ENCODE results near the gene ZNF385A. TPM values are rescaled to one million over a fixed set of nuclear protein-coding genes. Genes with fewer than 3 reads are reported as not detected.

ZNF385A gene
- polyA plus RNA-seq, 1 experiment = 0.96 TPM

GRCh38 chr12:54411391-54412241 lies 27.1 kb upstream of the ZNF385A start:
- H3K36me3 ChIP-seq (ENCODE audit: control insufficient read depth, insufficient read depth, low read length) = peaks cover 31% of the 10 kb centered on the region
- no peak overlapping the region for H3K4me3 ChIP-seq (ENCODE audit: low read depth, low read length)
- TF ChIP-seq CTCF (IDR thresholded peaks at IDR 0.05; ENCODE audit: insufficient read depth, low read depth, low read length) = no peak
- peak; percentile 98 for DNase-seq (ENCODE audit: low read depth)
- ChIA-PET POLR2A (interaction anchor here (0.9 kb wide), 1 partner anchor 33 kb away, joined by 3 read pairs; no protein-coding TSS in a partner anchor), CTCF (interaction anchor here (0.5 to 11.8 kb wide), 9 partner anchors 8 to 32 kb away, joined by 3 to 209 read pairs (median 10); no protein-coding TSS in a partner anchor)
- H3K27me3 ChIP-seq (ENCODE audit: control insufficient read depth, insufficient read depth, low read length) = no peaks in the 10 kb centered on the region

GRCh38 chr12:54409267-54409666 lies 24.7 kb upstream of the ZNF385A start:
- POLR2A ChIA-PET = no interaction called here
- no peak for DNase-seq (ENCODE audit: low read depth)
- Histone ChIP-seq H3K36me3 (ENCODE audit: control insufficient read depth, insufficient read depth, low read length) (peaks cover 47% of the 10 kb centered on the region), H3K27me3 (ENCODE audit: control insufficient read depth, insufficient read depth, low read length) (no peaks in the 10 kb centered on the region), H3K4me3 (ENCODE audit: low read depth, low read length) (no peak overlapping the region)
- no peak for TF ChIP-seq CTCF (IDR thresholded peaks at IDR 0.05; ENCODE audit: insufficient read depth, low read depth, low read length)
- CTCF ChIA-PET = interaction anchor here (1.2 to 2.3 kb wide), 4 partner anchors 10 to 31 kb away, joined by 3 to 23 read pairs (median 9); no protein-coding TSS in a partner anchor

GRCh38 chr12:54407183-54407905 lies 22.8 kb upstream of the ZNF385A start:
- Histone ChIP-seq H3K36me3 (ENCODE audit: control insufficient read depth, insufficient read depth, low read length) (peaks cover 61% of the 10 kb centered on the region), H3K4me3 (ENCODE audit: low read depth, low read length) (no peak overlapping the region), H3K27me3 (ENCODE audit: control insufficient read depth, insufficient read depth, low read length) (no peaks in the 10 kb centered on the region)
- CTCF ChIA-PET = interaction anchor here (1.2 to 2.3 kb wide), 2 partner anchors 8 to 12 kb away, joined by 3 to 23 read pairs; no protein-coding TSS in a partner anchor
- POLR2A ChIA-PET = no interaction called here
- DNase-seq (ENCODE audit: low read depth) = no peak
- no peak for TF ChIP-seq CTCF (IDR thresholded peaks at IDR 0.05; ENCODE audit: insufficient read depth, low read depth, low read length)

- no peak for DNase-seq (ENCODE audit: low read depth)
- Histone ChIP-seq H3K36me3 (ENCODE audit: control insufficient read depth, insufficient read depth, low read length) (peaks cover 76% of the 10 kb centered on the region), H3K27me3 (ENCODE audit: control insufficient read depth, insufficient read depth, low read length) (no peaks in the 10 kb centered on the region), H3K4me3 (ENCODE audit: low read depth, low read length) (no peak overlapping the region)
- no peak for TF ChIP-seq CTCF (IDR thresholded peaks at IDR 0.05; ENCODE audit: insufficient read depth, low read depth, low read length)
- ChIA-PET CTCF (interaction anchor here (0.6 to 12.3 kb wide), 8 partner anchors 8 to 56 kb away, joined by 3 to 643 read pairs (median 4); partner anchors contain the start of gene ITGA5), POLR2A (no interaction called here)
Observed at GRCh38 chr12:54405573-54405972, 21.0 kb upstream of the ZNF385A start.

GRCh38 chr12:54405106-54405505 lies 20.6 kb upstream of the ZNF385A start:
- no peak for DNase-seq (ENCODE audit: low read depth)
- POLR2A ChIA-PET = no interaction called here
- H3K27me3 ChIP-seq (ENCODE audit: control insufficient read depth, insufficient read depth, low read length) = no peaks in the 10 kb centered on the region
- CTCF ChIA-PET = interaction anchor here (0.6 to 12.3 kb wide), 10 partner anchors 9 to 56 kb away, joined by 3 to 643 read pairs (median 6); partner anchors contain the start of genes ITGA5 and ZNF385A
- peaks cover 74% of the 10 kb centered on the region for H3K36me3 ChIP-seq (ENCODE audit: control insufficient read depth, insufficient read depth, low read length)
- TF ChIP-seq CTCF (IDR thresholded peaks at IDR 0.05; ENCODE audit: insufficient read depth, low read depth, low read length) = no peak
- H3K4me3 ChIP-seq (ENCODE audit: low read depth, low read length) = no peak overlapping the region
